Peyer's patch (tissue), 4 donors: ENCODE results near the gene HK3.

Source experiments
- CTCF ChIP-seq, 6 experiments: fragments of 450-650 bp in 4 of 6; fragments of 200-600 bp in 2 of 6; sonication (generic) in 1 of 6; IDR thresholded peaks; one replicate each; pipeline ENCODE4 v1.5.1; 2017 to 2019; ENCODE audit warnings: antibody characterized with exemption in 6 of 6, mild to moderate bottlenecking in 3 of 6, moderate library complexity in 1 of 6
- POLR2A ChIP-seq, 2 donors: fragments of 450-650 bp; IDR thresholded peaks; one replicate each; pipeline ENCODE4 v1.5.1; 2017; ENCODE audit warnings: antibody characterized with exemption in 2 of 2, mild to moderate bottlenecking in 2 of 2, moderate library complexity in 2 of 2

DNA sequence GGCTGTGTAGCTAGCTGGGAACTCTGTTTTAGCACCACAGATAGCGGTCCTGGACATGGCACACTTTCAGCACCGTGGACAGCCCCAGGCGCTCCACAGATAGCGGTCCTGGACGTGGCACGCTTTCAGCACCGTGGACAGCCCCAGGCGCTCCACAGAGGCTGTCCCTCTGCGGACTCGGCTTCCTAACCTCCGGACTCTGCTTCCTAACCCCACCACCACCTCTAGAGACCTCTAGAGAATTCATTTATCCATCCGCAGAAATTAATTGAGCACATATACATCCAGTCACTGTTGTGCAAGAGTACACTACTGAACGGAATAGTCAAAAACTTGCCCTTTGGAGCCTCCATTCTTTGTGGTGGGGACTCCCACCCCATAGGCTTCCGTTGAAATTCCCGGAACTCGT lies 61.4 kb downstream of the HK3 start:
- TF ChIP-seq CTCF (IDR thresholded peaks at IDR 0.05) (no peak), POLR2A (IDR thresholded peaks at IDR 0.05) (no peak)
